Prostate gland (tissue), 2 donors: ENCODE measurements around the gene MSX1. TPM values are rescaled to one million over a fixed set of nuclear protein-coding genes. Genes with fewer than 3 reads are reported as not detected.

ENCODE experiments used
- DNase-seq: peaks from one replicate; pipeline ENCODE4 v3.0.0-alpha.2; 2019; ENCODE audit warnings: low spot score
- H3K27ac ChIP-seq, 2 donors: fragments of 200-600 bp; sonication (generic); 2 replicates each; pipeline ENCODE4 v1.5.1; 2017 to 2019
- H3K27me3 ChIP-seq: fragments of 200-600 bp; sonication (generic); replicated peaks from 2 replicates; pipeline ENCODE4 v1.5.1; 2019; ENCODE audit not compliant: insufficient read depth
- H3K36me3 ChIP-seq, 2 donors: fragments of 200-600 bp; sonication (generic); 1 replicate in 1 of 2; 2 replicates in 1 of 2; pipeline versions ENCODE4 v1.5.1 to v1.8.1; 2017 to 2019
- H3K4me1 ChIP-seq: fragments of 200-600 bp; sonication (generic); replicated peaks from 2 replicates; pipeline ENCODE4 v1.5.1; 2019
- H3K4me3 ChIP-seq, 2 donors: fragments of 200-600 bp; sonication (generic); 2 replicates each; pipeline ENCODE4 v1.5.1; 2017 to 2019
- H3K9me3 ChIP-seq: fragments of 200-600 bp; sonication (generic); 2 replicates; pipeline ENCODE4 v1.5.1; 2017
- CTCF ChIP-seq, 4 experiments: fragments of 200-600 bp in 2 of 4; fragments of 450-650 bp in 2 of 4; sonication (generic) in 2 of 4; IDR thresholded peaks; 1 replicate in 3 of 4; 2 replicates in 1 of 4; pipeline ENCODE4 v1.5.1; 2016 to 2019; ENCODE audit warnings: antibody characterized with exemption in 4 of 4, mild to moderate bottlenecking in 2 of 4, moderate library complexity in 2 of 4
- POLR2A ChIP-seq: fragments of 450-650 bp; IDR thresholded peaks from one replicate; pipeline ENCODE4 v1.6.1; 2016; ENCODE audit warnings: antibody characterized with exemption, mild to moderate bottlenecking
- POLR2AphosphoS5 ChIP-seq: sonication (generic); formaldehyde crosslinking; IDR thresholded peaks from one replicate; pipeline ENCODE4 v1.6.1; 2017; ENCODE audit warnings: antibody characterized with exemption
- WGBS: methylation state at CpG from one replicate; pipeline ENCODE4 v1.1.5; 2018; 5-methylcytosine and 5-hydroxymethylcytosine counted together
- intact Hi-C: fragments of 100-400 bp; cut with DNase I; formaldehyde crosslinking; loops from one replicate; pipeline ENCODE4 v1.14.2; 2022
- total RNA-seq, 2 donors: library from RNA; depleted of rRNA; stranded (reverse); fragments of >200 nt; gene quantifications; one replicate each; pipeline ENCODE4 v1.1.0, GENCODE V29; 2016

MSX1 gene
- total RNA-seq, 2 donors from 2014 or later, result 2.2 to 4.2 TPM

- H3K4me3 ChIP-seq, result no peak overlapping the region
- WGBS, result 42% methylated on average over 24 of the region's 25 CpGs
- H3K36me3 ChIP-seq, result no peaks in the 10 kb centered on the region
- no peak for DNase-seq
- intact Hi-C loops, result loop anchor here (5.0 kb wide), 1 partner anchor 372 kb away; no protein-coding TSS in a partner anchor
- H3K27me3 ChIP-seq, result peaks cover 47% of the 10 kb centered on the region
- H3K9me3 ChIP-seq, result no peaks in the 10 kb centered on the region
- TF ChIP-seq POLR2AphosphoS5 (no peak), POLR2A (no peak), CTCF (IDR thresholded peaks at IDR 0.05) (no peak)
- peaks cover 3% of the 10 kb centered on the region for H3K4me1 ChIP-seq
- H3K27ac ChIP-seq, result no peak overlapping the region
These were observed 5.0 kb downstream of the MSX1 start for GRCh38 chr4:4864443-4864939.

DNA sequence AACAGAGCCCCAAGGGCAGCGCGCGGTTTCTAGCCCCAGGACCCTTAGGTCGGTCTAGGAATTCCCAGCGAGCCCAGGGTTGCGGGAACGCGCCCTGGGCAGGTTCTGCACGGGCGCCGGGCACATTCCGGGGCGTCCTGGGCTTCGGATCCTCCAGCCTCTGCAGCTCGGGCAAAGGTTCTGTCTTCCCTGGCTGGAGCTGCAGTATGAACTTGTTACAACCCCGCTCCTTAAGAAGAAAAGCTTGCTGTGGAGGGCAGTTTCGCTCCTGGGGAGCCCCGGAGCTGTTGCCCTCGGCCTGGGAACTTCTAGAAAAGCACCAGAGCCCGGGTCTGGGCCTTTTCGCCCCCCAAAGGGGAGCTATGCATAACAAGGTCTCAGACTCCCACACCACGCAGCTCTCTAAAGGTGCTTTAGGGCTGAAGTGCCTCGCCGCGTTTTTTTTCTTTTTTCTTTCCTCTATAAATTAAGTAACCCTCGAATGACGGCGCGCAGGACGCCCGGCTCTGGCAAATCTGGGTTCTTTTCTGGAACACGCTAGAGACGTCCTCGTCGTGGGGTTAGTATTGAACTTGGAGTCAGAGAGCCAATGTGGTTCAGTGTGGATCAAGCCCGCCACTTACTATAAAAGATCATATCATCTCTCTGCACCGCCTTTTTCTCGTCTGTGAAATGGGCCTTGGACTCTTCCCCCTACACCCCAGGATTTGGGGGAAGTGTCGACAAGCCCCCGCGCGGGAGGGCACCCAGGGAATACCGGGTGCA is 5.7 kb downstream of the MSX1 start:
- no peak for DNase-seq
- Histone ChIP-seq H3K4me1 (no peaks in the 10 kb centered on the region), H3K9me3 (no peaks in the 10 kb centered on the region), H3K27me3 (peaks cover 52% of the 10 kb centered on the region), H3K36me3 (no peaks in the 10 kb centered on the region), H3K4me3 (no peak overlapping the region), H3K27ac (no peak overlapping the region)
- 34% methylated on average over 42 of the region's 43 CpGs for WGBS
- intact Hi-C loops, result loop anchor here (5.0 kb wide), 1 partner anchor 373 kb away; no protein-coding TSS in a partner anchor
- TF ChIP-seq POLR2AphosphoS5 (no peak), POLR2A (no peak), CTCF (IDR thresholded peaks at IDR 0.05) (no peak)

GRCh38 chr4:4865705-4866123 is 6.2 kb downstream of the MSX1 start:
- Histone ChIP-seq H3K9me3 (no peaks in the 10 kb centered on the region), H3K4me1 (no peaks in the 10 kb centered on the region), H3K27me3 (peaks cover 58% of the 10 kb centered on the region), H3K36me3 (no peaks in the 10 kb centered on the region), H3K27ac (no peak overlapping the region), H3K4me3 (no peak overlapping the region)
- 17% methylated on average over 36 of the region's 36 CpGs for WGBS
- no peak for TF ChIP-seq POLR2A
- TF ChIP-seq CTCF (IDR thresholded peaks at IDR 0.05), result no peak
- no peak for TF ChIP-seq POLR2AphosphoS5
- intact Hi-C loops, result no loop called here
- no peak for DNase-seq

DNA sequence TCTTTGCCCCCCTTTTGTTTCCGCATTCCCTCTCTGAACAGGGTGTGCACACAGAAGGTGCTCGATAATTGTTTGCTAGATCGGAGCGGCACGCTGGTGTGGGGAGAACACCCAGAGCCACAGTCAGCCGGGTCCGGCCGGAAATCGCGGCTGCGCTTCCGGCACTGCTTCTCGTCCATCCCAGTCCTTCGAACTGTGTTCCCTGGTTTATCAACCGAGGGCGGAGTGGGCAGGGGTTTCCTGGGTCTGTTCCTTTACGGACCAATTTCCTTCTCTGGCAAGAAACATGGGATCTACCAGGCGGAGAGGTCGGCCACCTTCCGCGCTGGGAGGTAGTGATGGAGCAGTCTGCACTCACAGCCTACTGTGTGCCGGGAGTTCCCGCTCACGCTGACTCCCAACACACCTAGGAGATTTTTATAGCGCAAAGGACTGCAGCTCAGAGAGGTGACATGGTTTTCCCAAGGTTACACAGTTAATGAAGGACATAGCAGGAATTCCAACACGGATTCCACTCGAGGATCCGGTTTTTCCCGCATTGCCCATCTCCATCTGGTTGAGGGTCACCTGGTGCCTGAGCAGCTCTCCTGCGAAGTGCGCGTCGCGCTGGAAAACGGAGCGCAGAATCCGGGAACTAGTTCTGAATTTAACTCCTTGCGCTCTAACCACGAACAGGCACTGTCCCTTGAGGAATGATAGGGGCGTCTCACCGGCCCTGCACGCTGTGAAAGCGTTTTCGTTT is 6.8 kb downstream of the MSX1 start:
- DNase-seq, result no peak
- intact Hi-C loops, result no loop called here

More for the DNA sequence above, 6.8 kb downstream of the MSX1 start:
- WGBS, result 12% methylated on average over 44 of the region's 44 CpGs
- Histone ChIP-seq H3K4me3 (no peak overlapping the region), H3K4me1 (no peaks in the 10 kb centered on the region), H3K27me3 (peaks cover 64% of the 10 kb centered on the region), H3K27ac (no peak overlapping the region), H3K9me3 (no peaks in the 10 kb centered on the region), H3K36me3 (no peaks in the 10 kb centered on the region)
- TF ChIP-seq POLR2AphosphoS5 (no peak), CTCF (IDR thresholded peaks at IDR 0.05) (no peak), POLR2A (no peak)
